ENCODE results near the gene ACVR1B.

DNA sequence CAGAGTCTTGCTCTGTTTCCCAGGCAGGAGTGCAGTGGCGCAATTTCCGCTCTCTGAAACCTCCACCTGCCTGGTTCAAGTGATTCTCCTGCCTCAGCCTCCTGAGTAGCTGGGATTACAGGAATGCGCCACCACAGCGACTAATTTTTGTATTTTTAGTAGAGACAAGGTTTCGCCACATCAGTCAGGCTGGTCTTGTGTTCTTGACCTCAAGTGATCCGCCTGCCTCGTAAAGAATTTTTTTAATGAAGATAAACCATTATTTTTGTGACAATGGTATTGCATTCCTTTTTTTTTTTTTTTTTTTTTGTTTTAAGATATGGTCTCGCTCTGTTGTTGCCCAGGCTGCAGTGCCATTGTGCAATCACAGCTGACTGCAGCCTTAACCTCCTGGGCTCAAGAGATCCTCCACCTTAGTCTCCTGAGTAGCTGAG lies 25.8 kb downstream of the ACVR1B start:
- TF ChIP-seq, protein P1, sequence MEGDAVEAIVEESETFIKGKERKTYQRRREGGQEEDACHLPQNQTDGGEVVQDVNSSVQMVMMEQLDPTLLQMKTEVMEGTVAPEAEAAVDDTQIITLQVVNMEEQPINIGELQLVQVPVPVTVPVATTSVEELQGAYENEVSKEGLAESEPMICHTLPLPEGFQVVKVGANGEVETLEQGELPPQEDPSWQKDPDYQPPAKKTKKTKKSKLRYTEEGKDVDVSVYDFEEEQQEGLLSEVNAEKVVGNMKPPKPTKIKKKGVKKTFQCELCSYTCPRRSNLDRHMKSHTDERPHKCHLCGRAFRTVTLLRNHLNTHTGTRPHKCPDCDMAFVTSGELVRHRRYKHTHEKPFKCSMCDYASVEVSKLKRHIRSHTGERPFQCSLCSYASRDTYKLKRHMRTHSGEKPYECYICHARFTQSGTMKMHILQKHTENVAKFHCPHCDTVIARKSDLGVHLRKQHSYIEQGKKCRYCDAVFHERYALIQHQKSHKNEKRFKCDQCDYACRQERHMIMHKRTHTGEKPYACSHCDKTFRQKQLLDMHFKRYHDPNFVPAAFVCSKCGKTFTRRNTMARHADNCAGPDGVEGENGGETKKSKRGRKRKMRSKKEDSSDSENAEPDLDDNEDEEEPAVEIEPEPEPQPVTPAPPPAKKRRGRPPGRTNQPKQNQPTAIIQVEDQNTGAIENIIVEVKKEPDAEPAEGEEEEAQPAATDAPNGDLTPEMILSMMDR (IDR thresholded peaks at IDR 0.05 in 8 of 11, conservative IDR thresholded peaks at IDR 0.05 in 3 of 11) = no peak
- TF ChIP-seq POLR2A (IDR thresholded peaks at IDR 0.05) (no peak), POLR2AphosphoS5 (IDR thresholded peaks at IDR 0.05) (no peak)

Measured in spleen (tissue), 7 donors.